DMS153 treated with DMSO at 0.1 percent for 48 hours (cell line): Measurements from ENCODE around the gene FYB1.
A peak's percentile ranks its signal among the peaks of the same experiment; 100 is the strongest.

Experiments used
- DNase-seq: peaks from one replicate; lab custom pipeline; 2025; ENCODE audit not compliant: unreplicated experiment; lab: John Stamatoyannopoulos, UW

Gene FYB1

DNA sequence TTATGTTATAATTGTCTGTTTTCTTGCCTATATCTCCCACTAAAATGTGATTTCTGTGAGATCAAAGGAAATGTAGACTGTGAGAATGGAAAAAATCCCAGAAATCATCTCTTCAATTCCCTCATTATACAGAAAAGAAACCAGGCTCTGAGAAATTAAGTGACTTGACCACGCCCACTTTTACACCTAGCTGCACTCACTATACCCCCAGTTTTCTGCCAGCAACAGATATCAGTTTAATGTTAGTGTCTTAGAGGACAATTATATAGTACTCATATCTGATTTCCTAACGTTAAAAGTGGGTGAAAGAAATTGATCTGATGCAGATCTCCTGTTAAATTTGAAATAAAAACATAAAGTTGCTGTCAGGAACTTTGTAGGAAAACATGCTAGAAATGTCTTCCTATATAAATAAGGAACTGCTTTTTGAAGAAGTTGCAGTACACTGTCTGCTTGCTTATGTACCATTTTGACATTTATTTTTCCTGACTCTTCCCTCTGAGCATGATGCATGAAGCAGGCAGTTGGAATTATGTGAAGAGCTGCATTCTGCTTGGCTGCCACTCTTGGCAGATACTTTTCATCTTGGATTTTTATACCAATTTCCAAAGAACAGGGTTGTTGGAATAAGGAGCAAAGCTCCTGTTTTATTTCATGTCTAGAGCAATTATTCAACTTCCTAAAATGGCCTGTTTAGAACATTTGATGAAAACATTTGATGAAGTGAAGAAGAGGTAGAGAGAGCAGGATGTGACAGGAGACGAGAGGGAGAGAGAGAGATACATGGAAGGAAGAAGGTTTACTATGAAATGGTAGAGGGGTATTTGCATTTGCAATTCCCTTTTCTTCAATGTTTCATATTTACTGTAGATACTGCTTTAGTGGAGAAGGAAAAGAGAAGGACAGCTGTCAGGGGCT lies 87.9 kb downstream of the FYB1 start:
- DNase-seq: no peak

DNA sequence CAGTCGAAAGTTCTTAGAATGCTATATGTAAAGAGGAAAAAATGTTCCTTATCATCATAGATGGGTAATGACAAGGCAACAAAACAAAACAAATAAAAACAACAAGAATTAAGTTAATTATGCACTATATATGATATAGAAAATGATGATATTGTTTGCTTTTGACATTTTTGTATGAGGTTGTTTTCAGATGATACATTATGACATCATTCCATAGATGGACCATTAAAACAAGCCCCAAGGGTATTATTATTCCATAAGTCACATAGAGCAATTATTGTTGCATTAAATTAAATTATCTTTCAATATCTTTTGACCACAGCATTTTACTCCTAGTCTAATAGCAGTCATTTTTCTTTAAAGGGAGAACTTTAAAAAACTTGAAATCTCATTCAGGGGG lies 88.6 kb downstream of the FYB1 start:
- no peak for DNase-seq

- DNase-seq: no peak
These were observed 97.4 kb downstream of the FYB1 start for GRCh38 chr5:39121922-39122321.

DNA sequence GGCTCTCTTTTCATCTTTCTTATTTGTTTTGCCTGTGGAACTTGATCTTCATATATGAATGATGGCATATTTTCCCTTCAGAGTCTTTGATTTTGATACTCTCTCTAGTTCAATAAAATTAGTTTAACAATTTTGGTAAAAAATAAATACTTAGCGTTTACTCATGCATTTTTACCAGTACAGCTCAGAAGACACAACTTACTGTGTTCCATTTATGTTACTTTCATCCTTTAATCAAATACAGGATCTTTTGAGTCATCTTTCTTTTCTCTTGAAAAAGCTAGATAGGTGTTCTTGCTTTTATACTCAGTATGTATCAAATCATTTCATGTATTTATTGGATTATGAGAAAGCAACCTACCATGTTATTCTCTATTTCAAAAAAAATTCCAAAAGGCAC lies 98.0 kb downstream of the FYB1 start:
- no peak for DNase-seq

GRCh38 chr5:39120052-39120420 lies 99.3 kb downstream of the FYB1 start:
- DNase-seq: no peak

- no peak for DNase-seq
These were observed 99.8 kb downstream of the FYB1 start for GRCh38 chr5:39119404-39120051.

GRCh38 chr5:39118638-39119037 lies 100.7 kb downstream of the FYB1 start:
- no peak for DNase-seq

DNA sequence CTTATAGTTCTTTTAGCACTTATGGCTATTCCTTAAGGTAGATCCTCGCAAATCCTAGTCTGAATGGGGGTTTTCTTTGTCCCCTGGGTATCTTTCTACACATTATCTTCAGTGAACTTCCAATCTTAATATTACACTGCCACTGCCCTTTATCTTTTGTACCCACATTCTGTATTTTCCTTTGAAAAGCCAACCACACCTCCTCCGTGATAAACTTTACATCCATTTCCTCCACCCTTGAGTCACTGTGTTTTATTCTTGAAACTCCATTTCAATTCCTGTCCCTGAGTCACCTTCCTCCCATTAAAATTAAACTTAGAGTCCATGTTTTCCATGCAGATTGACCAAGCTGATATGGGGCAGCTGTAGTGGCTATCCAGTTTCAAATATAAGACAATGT lies 102.0 kb downstream of the FYB1 start:
- DNase-seq: no peak

DNA sequence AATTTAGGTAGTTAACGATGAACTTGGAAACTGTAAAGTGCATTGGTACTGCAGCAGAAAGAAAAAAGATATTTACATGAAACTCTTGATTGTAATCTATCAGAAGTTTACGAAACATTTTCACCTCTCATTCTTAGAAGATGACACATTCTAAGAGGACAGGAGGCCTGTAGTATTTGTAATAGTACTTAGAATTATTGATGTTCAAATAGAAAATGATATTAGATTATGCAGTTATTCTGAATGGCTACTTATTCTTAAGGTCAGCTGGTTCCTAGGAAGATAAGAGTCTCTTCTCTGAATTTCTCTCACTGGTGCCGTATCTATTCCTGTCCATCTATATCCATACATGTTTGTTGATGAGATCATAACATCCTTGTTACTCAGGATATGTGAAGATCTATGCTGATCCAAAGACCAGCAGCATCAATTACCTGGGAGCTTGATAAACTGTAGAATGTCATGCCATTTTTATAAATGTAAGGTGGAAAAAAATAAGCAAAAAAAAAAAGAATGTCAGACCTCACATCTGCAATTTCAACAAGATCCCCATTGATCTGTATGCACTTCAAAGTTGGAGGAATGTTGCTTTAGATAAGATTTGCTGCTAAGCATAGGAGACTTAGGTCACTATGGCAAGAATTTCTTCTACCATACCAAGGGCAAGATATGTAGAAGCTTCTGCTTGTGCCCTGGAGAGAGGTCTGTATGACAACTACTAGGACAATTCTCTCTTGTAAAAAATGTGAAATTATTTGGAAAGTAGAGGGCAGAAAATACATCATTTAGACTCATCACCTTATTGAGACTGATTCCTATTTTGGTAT lies 102.8 kb downstream of the FYB1 start:
- DNase-seq: no peak

GRCh38 chr5:39115644-39116343 lies 103.6 kb downstream of the FYB1 start:
- DNase-seq: no peak

GRCh38 chr5:39114155-39114554 lies 105.2 kb downstream of the FYB1 start:
- DNase-seq: no peak

- no peak for DNase-seq
These were observed 105.9 kb downstream of the FYB1 start for GRCh38 chr5:39113354-39113953.

DNA sequence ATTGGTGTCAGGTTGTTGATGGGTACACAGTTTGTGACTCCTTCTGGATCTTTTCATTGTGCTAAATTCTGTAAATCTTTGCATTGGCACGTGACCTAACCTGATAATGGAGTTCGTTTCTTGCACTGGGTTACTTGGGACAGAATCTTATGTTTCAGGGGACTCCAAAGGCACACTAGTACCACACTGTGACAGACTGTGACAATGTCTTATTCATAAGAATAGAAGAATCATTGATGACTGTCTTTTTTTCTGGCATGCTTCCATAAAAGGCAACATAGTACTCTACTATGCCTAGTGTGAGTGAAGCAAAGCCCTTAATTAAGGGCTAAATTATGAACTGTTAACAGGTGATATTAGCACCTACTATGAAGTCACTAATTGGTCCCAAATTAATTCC lies 109.8 kb downstream of the FYB1 start:
- no peak for DNase-seq

- DNase-seq: no peak
These were observed 110.4 kb downstream of the FYB1 start for GRCh38 chr5:39108987-39109386.

DNA sequence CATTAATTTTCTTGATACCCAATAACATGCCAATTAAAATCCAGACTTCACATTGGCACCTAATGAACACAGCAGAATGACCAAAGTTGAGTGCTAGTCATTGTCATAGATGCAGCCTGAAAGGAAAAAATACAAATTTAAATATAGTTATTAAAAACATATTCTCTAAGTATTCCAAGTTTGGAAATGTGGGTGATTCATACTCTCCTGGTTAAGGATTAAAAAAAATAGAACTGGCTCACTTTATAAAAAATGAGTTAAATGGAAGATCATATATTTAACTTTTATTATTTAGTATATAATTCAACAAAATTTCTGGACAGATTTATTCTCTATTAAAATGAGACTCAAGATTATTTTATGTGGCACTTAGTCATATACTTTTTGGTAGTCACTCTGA lies 112.0 kb downstream of the FYB1 start:
- DNase-seq: no peak

DNA sequence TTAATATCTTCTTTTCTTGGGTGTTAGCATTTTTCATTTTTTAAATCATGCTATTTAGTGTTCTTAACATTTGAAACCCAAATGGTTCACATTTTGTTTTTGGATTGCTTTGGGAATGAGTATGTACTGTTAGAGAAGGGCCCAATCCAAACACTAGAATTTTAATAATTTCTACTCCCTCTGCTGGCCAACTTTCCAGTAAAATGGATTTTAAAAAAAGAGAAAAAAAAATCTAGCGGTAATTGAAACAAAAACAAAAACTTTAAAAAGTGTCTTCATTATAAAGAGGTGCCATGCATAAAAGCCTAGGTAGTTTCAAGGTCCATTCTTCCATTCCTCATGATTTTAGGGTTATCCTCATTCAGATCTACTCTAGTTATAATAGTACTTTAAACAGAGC lies 113.0 kb downstream of the FYB1 start:
- DNase-seq: no peak

- DNase-seq: no peak
These were observed 115.1 kb downstream of the FYB1 start for GRCh38 chr5:39104221-39104620.

- DNase-seq: no peak
These were observed 116.6 kb downstream of the FYB1 start for GRCh38 chr5:39102684-39103155.

GRCh38 chr5:39100851-39101396 lies 118.4 kb downstream of the FYB1 start:
- DNase-seq: peak; percentile 38

- DNase-seq: no peak
These were observed 119.0 kb downstream of the FYB1 start for GRCh38 chr5:39100301-39100850.
